ENCODE results near the gene ZNF521.

Gene ZNF521

DNA sequence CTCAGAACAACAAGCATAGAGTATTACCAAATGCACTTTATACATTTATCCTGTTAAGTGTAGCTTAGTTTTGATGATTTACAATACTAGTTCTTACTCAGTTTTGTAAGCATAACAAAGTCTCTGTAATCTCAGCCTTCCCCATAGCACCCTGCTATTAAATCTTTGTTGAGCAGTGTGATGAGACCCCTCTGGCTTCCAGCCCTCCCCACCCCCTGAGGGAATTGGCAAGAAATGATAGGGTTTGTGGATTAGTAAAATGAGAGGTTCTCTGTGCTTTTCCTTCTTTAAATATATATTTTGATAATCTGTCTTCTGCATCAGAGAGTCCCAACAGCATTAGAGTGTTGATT lies 37.2 kb downstream of the ZNF521 start:
- H3K9ac ChIP-seq (ENCODE audit: low read length) = no peak overlapping the region
- TF ChIP-seq EZH2phosphoT487 (conservative IDR thresholded peaks at IDR 0.05; ENCODE audit: low read length) = no peak
- TF ChIP-seq, protein P1, sequence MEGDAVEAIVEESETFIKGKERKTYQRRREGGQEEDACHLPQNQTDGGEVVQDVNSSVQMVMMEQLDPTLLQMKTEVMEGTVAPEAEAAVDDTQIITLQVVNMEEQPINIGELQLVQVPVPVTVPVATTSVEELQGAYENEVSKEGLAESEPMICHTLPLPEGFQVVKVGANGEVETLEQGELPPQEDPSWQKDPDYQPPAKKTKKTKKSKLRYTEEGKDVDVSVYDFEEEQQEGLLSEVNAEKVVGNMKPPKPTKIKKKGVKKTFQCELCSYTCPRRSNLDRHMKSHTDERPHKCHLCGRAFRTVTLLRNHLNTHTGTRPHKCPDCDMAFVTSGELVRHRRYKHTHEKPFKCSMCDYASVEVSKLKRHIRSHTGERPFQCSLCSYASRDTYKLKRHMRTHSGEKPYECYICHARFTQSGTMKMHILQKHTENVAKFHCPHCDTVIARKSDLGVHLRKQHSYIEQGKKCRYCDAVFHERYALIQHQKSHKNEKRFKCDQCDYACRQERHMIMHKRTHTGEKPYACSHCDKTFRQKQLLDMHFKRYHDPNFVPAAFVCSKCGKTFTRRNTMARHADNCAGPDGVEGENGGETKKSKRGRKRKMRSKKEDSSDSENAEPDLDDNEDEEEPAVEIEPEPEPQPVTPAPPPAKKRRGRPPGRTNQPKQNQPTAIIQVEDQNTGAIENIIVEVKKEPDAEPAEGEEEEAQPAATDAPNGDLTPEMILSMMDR (IDR thresholded peaks at IDR 0.05; ENCODE audit: insufficient read depth, low read length, poor library complexity, severe bottlenecking) = no peak
- H3K9me3 ChIP-seq (ENCODE audit: insufficient read depth, low read length) = no peaks in the 10 kb centered on the region
- no peaks in the 10 kb centered on the region for H3K79me2 ChIP-seq (ENCODE audit: insufficient read depth, low read length)
- no peak overlapping the region for H2AFZ ChIP-seq (ENCODE audit: low read depth, low read length, severe bottlenecking)
- H3K4me3 ChIP-seq (ENCODE audit: insufficient read depth, low read length, poor library complexity, severe bottlenecking) = no peak overlapping the region
- H3K4me2 ChIP-seq (ENCODE audit: low read depth, low read length, poor library complexity, severe bottlenecking) = no peak overlapping the region
- no peaks in the 10 kb centered on the region for H3K36me3 ChIP-seq (ENCODE audit: low read length)
- no peak overlapping the region for H3K27ac ChIP-seq (ENCODE audit: low read depth, low read length)
- H3F3A ChIP-seq (ENCODE audit: insufficient read depth) = no peaks in the 10 kb centered on the region
- H3K9me2 ChIP-seq (replicated peaks; ENCODE audit: insufficient read depth, low read length) = no peaks in the 10 kb centered on the region
- no peaks in the 10 kb centered on the region for H3K27me3 ChIP-seq (ENCODE audit: low read length)
- no peaks in the 10 kb centered on the region for H4K20me1 ChIP-seq (ENCODE audit: low read depth, low read length)

DNA sequence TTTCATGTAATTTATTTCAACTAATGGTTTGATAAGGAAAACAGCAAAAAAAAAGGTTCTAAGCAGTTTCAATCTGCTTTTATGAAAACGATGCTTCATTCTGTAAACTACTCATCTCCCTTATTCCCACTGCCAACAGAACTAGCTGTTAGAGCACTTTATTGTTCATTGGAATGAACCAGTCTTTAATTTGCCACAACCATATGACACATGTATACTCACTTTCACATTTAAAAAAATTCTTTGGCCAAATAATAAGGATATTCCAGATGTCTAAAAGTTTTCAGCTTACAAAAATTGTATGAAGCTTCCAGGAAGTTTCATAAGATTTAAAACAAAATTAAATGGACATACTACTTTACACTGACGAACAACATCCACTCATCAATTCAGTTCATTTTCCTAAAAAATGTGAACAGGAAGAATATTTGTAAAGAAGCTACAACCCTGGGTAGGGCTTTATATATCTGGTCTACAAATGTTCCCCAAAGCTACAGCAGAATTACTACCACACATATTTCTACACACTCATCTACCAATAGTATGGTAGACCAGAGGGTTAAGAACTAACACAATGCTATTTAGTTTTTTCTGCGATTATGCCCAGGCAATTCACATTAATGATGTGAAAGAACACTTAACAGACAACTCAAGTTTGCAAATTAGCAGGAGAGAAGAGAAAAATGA lies 37.7 kb downstream of the ZNF521 start:
- TF ChIP-seq EZH2phosphoT487 (conservative IDR thresholded peaks at IDR 0.05; ENCODE audit: low read length) = no peak
- TF ChIP-seq, protein P1 (IDR thresholded peaks at IDR 0.05; ENCODE audit: insufficient read depth, low read length, poor library complexity, severe bottlenecking) = no peak
- Histone ChIP-seq H3K9me2 (replicated peaks; ENCODE audit: insufficient read depth, low read length) (no peaks in the 10 kb centered on the region), H2AFZ (ENCODE audit: low read depth, low read length, severe bottlenecking) (no peak overlapping the region), H3K27ac (ENCODE audit: low read depth, low read length) (no peak overlapping the region), H3K4me3 (ENCODE audit: insufficient read depth, low read length, poor library complexity, severe bottlenecking) (no peak overlapping the region), H3K79me2 (ENCODE audit: insufficient read depth, low read length) (no peaks in the 10 kb centered on the region), H4K20me1 (ENCODE audit: low read depth, low read length) (no peaks in the 10 kb centered on the region), H3K27me3 (ENCODE audit: low read length) (no peaks in the 10 kb centered on the region), H3K36me3 (ENCODE audit: low read length) (no peaks in the 10 kb centered on the region), H3K9me3 (ENCODE audit: insufficient read depth, low read length) (no peaks in the 10 kb centered on the region), H3K9ac (ENCODE audit: low read length) (no peak overlapping the region), H3F3A (ENCODE audit: insufficient read depth) (no peaks in the 10 kb centered on the region), H3K4me2 (ENCODE audit: low read depth, low read length, poor library complexity, severe bottlenecking) (no peak overlapping the region)

DNA sequence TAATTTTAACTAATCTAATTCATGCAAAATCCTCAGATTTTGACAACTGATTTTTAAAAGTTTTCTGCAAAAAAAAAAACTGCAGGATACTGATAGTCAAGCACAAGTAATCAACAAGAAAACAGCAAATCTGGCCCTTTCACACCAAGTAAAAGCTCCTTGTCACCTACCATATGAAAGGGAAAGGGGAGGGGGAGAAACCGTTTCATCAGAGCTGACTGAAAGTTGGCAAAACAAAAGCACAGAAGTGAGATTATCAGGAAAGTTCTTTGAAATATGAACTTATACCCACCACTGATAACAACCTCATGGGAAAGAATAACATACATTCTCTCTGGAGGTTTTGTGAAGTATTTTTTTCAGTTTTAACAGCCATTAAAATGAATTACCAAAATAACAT lies 38.7 kb downstream of the ZNF521 start:
- H3K27ac ChIP-seq (ENCODE audit: low read depth, low read length) = no peak overlapping the region
- no peaks in the 10 kb centered on the region for H3K79me2 ChIP-seq (ENCODE audit: insufficient read depth, low read length)
- TF ChIP-seq EZH2phosphoT487 (conservative IDR thresholded peaks at IDR 0.05; ENCODE audit: low read length) = no peak
- TF ChIP-seq, protein P1 (IDR thresholded peaks at IDR 0.05; ENCODE audit: insufficient read depth, low read length, poor library complexity, severe bottlenecking) = no peak
- no peak overlapping the region for H3K4me2 ChIP-seq (ENCODE audit: low read depth, low read length, poor library complexity, severe bottlenecking)
- H3K9ac ChIP-seq (ENCODE audit: low read length) = no peak overlapping the region
- H3F3A ChIP-seq (ENCODE audit: insufficient read depth) = no peaks in the 10 kb centered on the region
- H2AFZ ChIP-seq (ENCODE audit: low read depth, low read length, severe bottlenecking) = no peak overlapping the region
- no peaks in the 10 kb centered on the region for H3K27me3 ChIP-seq (ENCODE audit: low read length)
- H3K36me3 ChIP-seq (ENCODE audit: low read length) = no peaks in the 10 kb centered on the region
- H3K9me2 ChIP-seq (replicated peaks; ENCODE audit: insufficient read depth, low read length) = no peaks in the 10 kb centered on the region
- no peak overlapping the region for H3K4me3 ChIP-seq (ENCODE audit: insufficient read depth, low read length, poor library complexity, severe bottlenecking)
- H4K20me1 ChIP-seq (ENCODE audit: low read depth, low read length) = no peaks in the 10 kb centered on the region
- no peaks in the 10 kb centered on the region for H3K9me3 ChIP-seq (ENCODE audit: insufficient read depth, low read length)

All from SU-DHL-6 (cell line).